ENCODE results near the gene GRID1.
A peak's percentile ranks its signal among the peaks of the same experiment; 100 is the strongest.

The GRID1 gene

DNA sequence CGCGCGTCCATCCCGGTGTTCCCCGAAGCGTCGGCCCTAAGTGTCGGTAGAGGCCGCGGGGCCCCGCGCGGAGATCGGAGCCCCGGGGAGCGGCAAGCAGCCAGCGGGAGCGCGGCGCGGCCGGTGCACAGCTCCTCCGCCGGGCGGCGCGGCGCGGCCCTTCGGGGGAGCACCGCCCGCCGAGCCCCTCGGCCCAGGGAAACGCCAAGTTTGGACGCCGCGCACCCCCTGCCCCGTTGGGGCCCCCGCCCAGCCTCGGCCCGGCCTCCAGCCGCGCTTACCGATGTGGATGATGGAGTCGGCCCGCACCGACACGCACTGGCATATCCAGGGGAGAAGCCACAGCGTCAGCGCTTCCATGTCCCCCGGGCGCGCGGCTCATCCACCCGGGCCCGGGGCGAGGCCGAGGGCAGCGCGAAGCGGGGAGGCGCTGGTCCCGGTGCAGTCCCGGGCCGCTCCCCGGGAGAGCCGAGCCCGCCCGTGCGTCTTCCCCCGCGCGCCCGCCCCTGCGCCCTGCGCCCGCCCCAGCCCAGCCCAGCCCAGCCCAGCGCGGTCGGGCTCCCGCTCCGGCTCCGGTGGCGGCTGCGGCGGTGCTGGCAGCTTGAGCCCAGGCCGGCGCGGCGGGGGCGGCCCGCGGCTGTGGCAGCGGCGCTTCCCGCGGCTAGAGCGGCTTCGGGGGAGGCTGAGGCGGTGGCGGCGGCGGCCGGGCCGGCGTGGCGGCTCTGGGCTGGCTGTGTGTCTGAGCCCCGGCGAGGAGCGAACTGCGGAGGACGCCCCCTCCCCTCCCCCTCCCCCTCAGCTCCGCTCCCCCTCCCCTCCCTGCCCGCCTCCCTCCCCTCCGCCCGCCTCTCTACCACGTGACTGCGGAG lies at the start of gene GRID1:
TSS of gene GRID1 (minus strand) at position 763 of the 869 bp plus-strand sequence.
- TF ChIP-seq, protein P1, sequence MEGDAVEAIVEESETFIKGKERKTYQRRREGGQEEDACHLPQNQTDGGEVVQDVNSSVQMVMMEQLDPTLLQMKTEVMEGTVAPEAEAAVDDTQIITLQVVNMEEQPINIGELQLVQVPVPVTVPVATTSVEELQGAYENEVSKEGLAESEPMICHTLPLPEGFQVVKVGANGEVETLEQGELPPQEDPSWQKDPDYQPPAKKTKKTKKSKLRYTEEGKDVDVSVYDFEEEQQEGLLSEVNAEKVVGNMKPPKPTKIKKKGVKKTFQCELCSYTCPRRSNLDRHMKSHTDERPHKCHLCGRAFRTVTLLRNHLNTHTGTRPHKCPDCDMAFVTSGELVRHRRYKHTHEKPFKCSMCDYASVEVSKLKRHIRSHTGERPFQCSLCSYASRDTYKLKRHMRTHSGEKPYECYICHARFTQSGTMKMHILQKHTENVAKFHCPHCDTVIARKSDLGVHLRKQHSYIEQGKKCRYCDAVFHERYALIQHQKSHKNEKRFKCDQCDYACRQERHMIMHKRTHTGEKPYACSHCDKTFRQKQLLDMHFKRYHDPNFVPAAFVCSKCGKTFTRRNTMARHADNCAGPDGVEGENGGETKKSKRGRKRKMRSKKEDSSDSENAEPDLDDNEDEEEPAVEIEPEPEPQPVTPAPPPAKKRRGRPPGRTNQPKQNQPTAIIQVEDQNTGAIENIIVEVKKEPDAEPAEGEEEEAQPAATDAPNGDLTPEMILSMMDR (conservative IDR thresholded peaks at IDR 0.05), result peak; percentile 27
- no peak within 1 kb of the TSS for H3K27ac ChIP-seq

DNA sequence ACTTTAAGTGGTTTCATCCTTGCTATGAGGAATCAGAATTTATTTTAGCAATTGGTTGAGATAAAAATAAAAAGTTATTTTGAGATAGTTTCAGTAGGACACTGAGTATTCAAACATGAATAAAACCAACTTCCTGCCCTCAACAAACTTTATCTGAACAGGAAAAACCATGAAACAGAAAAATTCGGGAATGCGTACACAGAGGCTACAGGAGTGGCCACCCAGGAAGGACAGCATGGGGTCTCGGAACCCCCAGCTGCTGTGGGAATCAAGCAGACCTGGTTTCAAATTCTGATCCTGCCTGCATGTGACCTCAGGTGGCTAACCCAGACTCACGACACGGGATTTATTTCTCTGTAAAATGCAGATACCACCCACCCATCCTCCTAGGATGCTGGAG lies 49.0 kb upstream of the GRID1 start:
- no peak overlapping the region for H3K27ac ChIP-seq
- TF ChIP-seq, protein P1 (conservative IDR thresholded peaks at IDR 0.05), result no peak

DNA sequence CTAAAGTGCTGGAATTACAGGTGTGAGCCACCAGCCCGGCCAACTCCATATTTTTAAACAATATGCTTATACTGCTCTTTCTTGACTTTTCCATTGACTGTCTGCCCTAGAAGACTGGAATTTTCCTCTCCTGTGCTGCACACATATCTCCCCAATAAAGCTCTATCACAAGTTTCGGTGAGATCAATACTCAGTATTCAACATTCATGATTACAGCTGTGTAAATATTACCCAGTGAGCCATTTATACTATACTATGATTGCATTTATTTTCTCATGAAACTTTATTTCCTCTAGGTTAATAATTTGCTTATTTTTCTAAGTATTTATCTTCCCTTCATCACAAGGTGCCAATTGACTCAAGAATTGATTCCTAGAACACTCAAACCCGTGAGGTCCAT lies 48.5 kb upstream of the GRID1 start:
- H3K27ac ChIP-seq, result no peak overlapping the region
- TF ChIP-seq, protein P1 (conservative IDR thresholded peaks at IDR 0.05), result no peak

GRCh38 chr10:86413046-86413728 lies 46.6 kb upstream of the GRID1 start:
- TF ChIP-seq, protein P1 (conservative IDR thresholded peaks at IDR 0.05), result no peak
- H3K27ac ChIP-seq, result no peak overlapping the region

DNA sequence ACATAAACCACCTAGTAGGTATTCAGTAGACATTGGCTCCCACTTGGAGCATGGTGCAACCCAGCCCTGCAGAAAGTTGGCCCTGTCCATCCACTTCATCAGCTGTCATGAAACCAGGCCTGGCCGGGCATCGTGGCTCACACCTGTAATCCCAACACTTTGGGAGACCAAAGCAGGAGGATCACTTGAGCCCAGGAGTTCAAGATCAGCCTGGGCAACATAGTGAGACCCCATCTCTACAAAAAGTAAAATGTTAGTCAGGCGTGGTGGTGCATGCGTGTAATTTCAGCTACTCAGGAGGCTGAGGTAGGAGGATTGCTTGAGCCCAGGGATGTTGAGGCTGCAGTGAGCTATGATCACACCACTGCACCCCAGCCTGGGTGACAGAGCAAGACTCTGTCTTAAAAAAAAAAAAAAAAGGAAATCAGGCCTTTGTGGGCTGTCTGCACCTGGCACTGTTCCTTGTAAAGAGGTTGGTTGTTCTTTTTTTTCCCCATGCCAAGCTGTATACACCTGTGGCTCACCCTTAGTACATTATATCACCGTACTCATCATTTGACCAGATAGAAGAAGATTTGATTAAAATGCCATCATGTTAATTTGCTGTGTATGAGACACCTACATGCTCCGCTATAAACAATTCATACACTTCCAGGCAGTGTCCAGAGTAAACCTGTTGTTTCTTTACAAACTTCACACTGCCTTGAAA lies 45.4 kb upstream of the GRID1 start:
- H3K27ac ChIP-seq, result no peak overlapping the region
- TF ChIP-seq, protein P1 (conservative IDR thresholded peaks at IDR 0.05), result no peak

DNA sequence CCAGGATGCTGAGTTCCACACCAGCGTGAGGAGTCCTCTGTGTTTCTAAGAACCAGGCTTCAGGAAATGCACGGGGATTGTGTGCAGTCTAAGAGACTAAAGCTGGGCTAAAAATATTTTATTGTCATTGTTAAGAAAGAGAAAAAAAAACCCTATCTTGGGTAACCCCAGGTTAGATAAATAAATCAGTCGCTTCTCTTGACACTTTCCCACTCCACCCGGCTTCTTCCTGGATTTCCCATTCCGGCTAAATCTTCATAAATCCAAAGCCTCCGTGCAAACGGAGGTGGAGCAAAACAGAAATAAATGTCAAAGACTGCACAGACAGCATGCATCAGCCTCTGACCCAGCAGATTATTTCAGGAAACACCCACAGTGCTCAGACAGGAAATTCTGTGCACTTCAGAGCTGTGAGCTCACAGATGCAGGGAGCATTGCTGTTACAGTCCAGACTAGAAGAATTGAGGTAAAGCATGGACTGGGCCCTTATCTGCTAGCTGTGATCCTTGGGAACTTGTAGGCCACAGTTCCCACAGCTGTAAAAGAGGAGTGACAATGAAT lies 44.8 kb upstream of the GRID1 start:
- no peak overlapping the region for H3K27ac ChIP-seq

More for the DNA sequence above, 44.8 kb upstream of the GRID1 start:
- TF ChIP-seq, protein P1 (conservative IDR thresholded peaks at IDR 0.05), result no peak
